ENCODE results near the gene RAD51D.
"Not testable (repeated sequence)": the region's sequence is repeated elsewhere in the genome, so short reads cannot be mapped to it uniquely, and the experiment has no call there.

Gene RAD51D

DNA sequence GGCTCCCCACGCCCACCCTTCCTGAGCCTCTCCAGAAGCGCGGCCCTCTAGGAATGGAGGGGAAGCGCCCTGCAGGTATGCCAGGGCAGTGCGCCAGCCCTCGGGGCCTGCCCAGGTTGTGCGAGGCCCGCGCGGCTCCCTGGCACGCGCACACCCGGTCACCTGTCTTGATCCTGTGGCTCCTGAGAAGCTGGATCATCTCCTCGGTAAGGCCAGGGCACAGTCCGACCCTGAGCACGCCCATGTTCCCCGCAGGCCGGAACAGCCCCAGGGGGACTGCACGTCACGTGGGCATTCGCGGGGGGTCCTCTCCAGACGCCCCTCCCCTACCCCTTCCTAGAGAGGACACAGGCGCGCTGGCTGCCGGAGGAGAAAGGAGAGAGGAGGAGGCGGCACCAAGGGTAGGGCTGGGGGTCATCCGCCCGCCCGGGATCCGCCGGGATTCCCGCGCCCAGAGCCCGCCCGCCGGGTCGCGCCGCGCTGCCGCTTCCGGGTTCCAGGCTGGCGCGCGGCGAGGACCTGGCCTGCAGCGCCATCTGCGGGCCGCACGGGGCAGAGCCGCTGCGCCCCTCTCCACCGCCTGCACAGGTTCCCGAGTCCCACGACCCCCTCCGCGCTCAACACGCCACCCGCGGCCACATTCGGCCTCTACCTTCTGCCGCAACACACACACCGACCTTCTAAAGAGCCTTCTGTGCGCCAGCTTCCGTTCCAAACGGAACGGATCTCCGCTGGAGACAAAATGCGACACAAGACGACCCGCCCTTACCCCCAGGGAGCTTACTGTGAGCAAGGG lies at the start of gene RAD51D:
RAD51D (minus strand) TSS at position 491 of the 796 bp plus-strand sequence; CDS start at position 244, 247 bp downstream.
- DNase-seq (ENCODE audit: low read depth in 2 of 2), result peak; percentile 68 to 70

DNA sequence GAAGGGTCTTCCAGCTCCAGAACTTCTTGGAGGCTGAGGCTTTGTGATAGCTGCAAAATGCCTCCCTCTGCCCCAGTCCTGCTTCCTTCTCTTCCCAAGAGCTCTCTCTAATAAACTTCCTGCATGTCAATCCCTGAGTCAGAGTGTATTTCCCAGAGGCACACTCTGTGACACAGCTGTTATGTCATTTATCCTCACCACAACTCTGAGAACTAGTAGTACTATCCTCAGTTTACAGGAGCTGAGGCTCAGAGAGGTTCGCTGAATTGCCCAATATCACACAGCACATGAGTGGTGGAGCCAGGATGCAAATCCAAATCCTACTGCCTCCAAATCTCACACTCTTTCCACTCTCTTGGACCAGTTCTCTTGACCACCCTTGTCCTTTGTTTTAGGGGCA lies 48.0 kb upstream of the RAD51D start:
- no peak for DNase-seq (ENCODE audit: low read depth in 2 of 2)

DNA sequence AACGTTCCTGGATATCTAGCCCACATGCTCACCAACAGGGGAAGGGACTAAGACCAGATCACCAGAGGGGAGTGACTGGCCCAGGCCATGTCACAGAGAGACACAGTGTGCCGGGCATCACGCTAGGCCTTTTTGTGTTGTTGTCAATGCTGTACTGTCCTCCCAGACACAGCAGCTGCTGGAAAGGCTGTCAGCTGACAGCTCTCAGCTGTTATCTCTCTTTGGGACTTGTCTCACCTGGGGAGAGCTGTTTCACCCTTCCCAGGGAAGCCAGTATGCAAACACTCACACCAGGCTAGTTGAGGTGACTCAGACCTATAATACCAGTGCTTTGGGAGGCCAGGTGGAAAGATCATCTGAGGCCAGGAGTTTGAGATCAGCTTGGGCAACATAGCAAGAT lies 47.4 kb upstream of the RAD51D start:
- no peak for DNase-seq (ENCODE audit: low read depth in 2 of 2)

DNA sequence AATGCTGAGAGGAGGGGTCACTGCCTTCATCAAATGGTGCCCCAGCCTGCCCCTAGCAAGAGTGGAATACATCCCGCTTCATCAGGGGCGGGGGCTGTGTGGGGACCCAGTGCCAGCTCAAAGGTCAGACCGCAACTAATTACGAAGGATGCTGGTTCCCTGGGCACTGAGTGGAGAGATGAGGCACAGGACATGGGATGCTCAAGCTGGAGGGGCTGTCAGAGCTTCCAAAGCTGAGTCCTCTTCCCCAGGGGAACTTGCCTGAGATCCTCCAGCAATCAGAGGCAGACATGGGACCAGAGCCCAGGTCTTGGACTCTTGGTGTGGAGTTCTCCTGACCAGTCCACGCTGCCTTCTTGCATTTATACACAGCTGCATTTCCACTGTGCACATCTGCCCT lies 46.9 kb upstream of the RAD51D start:
- no peak for DNase-seq (ENCODE audit: low read depth in 2 of 2)

DNA sequence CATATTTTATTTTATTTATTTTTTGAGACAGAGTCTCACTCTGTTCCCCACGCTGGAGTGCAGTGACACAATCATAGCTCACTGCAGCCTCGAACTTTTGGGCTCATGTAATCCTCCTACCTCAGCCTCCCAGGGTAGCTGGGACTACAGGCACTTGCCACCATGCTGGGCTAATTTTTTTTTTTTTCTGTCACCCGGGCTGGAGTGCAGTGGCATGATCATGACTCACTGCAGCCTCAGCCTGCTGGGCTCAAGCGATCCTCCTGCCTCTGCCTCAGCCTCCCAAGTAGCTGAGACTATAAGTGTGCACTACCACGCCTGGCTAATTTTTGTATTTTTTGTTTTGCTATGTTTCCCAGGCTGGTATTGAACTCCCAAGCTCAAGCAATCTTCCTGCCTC lies 45.1 kb upstream of the RAD51D start:
- DNase-seq (ENCODE audit: low read depth in 2 of 2), result no peak

DNA sequence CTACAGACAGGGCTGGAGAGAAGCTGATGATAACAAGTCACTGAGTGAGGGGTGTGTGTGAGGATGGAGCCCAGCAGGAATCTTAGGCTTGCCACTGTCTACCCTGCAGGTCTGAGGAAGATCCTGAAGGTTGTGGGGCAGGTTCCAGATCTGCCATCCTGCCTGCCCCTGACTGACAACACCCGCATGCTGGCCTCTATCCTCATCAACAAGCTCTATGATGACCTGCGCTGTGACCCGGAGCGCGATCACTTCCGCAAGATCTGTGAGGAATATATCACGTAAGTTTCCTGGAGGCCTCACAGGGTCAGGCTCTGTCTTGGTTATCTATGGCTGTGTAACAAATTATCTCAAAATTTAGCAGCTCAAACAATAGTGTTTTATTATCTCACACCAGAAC lies 44.2 kb upstream of the RAD51D start:
- DNase-seq (ENCODE audit: low read depth in 2 of 2), result no peak

DNA sequence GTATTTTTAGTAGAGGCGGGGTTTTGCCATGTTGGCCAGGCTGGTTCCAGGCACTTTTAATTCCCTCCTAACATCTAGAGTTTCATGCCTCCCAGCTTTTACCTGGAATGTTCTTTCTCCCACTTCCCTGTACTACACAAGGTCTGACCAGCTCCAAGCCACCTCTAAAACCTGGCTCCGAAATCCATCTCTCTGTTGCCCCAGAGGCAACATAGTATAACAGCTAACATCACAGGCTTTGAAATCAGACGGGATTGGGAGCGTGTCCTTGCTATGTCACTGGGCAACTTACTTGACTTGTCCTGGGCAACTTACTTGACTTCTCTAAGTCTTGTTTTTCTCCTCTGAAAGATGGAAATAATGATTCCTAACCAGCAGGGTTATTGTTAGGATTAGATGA lies 43.1 kb upstream of the RAD51D start:
- no peak for DNase-seq (ENCODE audit: low read depth in 2 of 2)

DNA sequence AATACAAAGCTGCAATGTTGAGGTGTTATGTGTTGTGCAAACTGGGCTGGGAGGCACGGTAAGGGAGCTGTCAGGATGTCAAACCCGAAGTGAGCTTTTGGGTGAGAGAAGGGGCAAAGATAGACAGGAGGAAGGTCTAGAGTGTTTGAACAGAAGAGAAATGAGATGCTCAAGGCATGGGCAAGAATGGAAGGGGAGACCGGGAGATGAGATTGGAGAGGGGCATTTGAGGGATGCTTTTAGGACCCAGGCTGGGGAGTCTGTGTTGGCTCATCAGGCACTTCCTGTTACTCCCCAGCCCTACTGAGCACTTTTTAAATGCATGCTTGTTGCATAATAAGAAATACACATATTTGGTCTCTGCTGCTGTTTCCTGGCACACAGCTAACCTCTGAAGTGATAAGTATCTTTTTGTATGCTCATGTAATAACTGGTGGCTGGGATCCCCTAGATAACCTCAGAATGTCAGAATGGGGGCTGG lies 41.7 kb upstream of the RAD51D start:
- no peak for DNase-seq (ENCODE audit: low read depth in 2 of 2)

DNA sequence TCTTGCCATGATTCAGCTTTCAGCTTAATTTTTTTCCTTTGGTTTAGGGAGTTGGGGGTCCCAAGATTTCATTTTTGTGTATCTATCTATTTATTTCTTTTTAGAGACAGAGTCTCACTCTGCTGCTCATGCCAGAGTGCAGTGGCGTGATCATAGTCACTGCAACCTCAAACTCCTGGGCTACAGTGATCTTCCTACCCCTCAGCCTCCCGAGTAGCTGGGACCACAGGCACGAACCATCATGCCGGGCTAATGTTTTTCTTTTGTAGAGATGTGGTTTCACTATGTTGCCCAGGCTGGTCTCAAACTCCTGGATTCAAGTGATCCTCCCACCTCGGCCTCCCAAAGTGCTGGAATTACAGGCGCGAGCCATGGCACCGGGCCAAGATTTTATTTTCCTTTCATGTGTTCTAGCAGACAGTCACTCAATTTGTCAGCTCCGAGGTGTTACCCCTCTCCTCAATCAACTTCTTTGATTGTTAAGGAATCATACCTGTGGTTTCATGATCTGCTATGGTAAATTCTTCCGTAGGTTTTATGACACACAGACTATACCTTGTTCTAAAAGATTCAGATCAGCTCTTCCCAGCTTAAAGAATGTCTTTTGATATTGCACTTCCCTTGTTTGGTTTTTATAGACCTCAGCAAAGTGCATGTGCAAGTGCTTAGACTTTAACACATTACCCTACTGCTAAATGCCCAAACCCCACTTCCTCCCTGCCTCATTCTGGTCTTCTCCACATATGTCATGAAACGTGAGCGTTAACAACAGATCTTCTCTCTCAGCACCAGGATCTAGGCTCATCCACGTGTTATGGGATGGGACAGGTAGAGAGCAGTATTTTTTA lies 40.9 kb upstream of the RAD51D start:
- no peak for DNase-seq (ENCODE audit: low read depth in 2 of 2)

DNA sequence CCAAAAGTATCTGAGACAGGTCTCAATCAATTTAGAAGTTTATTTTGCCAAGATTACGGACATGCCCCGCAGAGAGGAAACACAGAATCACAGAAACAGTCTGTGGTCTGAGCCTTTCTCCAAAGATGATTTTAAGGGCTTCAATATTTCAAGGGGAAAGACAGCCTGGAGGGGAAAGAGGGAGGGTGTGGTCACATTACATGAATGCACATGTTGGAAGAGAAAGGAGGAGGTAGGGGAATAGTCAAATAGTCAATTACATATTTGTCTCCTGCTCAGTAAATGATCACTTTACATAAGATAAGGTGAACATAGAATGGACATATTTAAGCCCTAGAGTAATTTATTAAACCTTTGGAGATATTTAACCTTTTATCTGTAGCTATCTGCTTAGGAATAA lies 40.3 kb upstream of the RAD51D start:
- no peak for DNase-seq (ENCODE audit: low read depth in 2 of 2)

DNA sequence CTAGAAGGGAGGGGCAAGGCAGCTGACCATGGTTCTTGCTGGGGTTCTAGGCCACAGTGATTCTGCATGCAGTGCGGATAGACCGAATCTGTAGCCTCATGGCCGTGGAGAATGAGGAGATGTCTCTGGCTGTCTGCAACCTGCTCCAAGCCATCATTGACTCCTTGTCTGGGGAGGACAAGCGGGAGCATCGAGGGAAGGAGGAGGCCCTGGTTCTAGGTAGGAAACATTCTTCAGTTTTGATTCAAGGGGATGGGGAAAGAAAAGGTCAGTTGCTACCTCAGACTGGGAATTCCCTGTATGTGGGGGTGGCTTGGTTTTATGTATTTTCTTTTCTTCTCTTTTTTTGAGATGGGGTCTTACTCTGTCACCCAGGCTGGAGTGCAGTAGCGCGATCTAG lies 35.6 kb upstream of the RAD51D start:
- no peak for DNase-seq (ENCODE audit: low read depth in 2 of 2)

DNA sequence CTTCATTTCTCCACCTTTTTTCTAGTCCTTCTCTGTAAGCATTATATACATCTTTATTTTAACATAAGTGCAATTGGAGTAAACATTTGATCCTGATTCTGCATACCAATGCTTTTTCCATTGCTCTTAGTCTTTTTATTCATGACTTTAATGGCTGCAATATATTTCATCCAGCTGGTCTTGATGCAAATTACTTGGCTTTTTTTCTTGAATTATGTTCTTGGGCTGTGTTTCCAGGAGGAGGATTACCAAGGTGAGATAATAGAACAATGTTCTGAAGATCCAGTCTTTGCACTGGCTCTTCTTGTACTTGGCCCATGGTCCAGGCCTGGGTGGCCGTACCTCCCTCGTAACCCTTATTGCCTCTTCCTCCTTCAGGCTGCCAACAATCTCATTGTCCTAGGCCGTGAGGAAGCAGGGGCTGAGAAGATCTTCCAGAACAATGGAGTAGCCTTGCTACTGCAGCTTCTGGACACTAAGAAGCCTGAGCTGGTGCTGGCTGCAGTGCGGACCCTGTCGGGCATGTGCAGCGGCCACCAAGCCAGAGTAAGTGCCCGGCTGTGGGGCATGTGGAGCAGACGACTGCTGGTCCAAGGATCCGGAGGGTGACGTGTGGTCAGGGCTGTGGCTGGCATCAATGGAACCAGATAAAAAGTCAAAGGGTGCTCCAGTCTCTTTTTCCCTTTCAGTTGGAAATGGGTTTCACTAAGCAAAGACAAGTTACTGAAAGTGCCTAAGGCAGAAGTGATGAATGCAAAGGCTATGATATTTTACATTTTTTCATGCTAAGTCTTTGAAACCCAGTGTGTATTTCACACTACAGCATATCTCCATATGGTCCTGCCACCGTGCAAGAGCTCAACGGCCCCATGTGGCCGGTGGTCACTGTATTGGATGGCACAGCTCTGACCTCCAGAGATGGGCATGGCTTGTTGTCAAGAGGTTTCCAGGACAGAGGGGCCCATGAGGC lies 34.8 kb upstream of the RAD51D start:
- no peak for DNase-seq (ENCODE audit: low read depth in 2 of 2)

DNA sequence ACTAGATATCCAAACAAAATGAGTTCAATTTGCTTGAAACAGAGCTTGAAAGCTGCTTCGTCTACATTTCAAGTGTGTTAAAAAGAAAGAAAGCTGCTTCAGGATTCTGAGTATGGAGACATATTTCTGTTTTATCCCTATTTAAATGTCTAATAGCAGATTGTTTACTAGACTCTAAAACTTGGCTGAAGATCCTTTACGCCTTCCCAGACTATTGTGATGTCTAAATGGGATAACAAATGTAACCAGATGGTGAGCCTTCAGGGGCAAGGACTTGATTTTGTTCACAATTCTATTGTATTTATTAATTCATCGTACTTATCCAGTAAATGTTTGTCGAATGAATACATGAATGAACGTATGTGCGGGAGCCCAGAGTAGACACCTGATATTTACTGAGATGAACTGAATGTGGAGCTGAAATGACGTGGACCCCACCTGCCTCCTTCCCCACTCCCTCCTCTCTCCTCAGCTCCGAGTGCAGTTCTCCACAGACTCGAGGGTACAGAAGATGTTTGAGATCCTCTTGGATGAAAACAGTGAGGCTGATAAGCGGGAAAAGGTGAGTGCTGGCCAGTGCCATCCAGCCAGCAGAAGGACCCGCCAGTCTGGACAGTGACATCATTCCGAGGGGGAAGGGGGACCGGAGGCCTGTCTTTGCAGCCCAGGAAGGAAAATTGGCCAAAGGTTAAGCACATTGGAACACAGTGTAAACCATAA lies 32.9 kb upstream of the RAD51D start:
- DNase-seq (ENCODE audit: low read depth in 2 of 2), result no peak

DNA sequence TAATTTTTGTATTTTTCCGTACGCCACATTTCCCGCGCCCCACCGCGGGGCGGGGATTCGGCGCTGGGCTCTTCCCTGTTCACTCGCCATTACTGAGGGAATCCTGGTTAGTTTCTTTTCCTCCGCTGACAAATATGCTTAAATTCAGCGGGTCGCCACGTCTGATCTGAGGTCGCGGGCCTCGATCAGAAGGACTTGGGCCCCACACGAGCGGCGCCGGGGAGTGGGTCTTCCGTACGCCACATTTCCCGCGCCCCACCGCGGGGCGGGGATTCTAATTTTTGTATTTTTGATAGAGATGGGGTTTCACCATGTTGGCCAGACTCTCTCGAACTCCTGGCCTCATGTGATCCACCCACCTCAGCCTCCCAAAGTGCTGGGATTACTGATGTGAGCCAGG lies 31.4 kb upstream of the RAD51D start:
- not testable (repeated sequence) for DNase-seq (ENCODE audit: low read depth in 2 of 2)

DNA sequence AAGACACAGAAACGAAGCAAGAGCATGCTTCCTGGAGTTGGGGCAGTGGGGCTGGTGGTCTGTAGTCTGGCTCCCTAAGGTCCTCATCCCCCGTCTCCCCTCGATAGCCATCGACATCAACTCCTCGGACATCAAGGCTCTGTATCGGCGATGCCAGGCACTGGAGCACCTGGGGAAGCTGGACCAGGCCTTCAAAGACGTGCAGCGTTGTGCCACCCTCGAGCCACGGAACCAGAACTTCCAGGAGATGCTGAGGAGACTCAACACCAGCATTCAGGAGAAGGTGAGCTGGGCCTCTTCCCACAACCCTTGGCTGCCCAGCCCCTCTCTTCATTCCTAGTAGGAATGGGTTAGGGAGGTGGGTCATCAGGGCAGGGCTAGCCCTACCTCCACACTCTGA lies 30.3 kb upstream of the RAD51D start:
- no peak for DNase-seq (ENCODE audit: low read depth in 2 of 2)

DNA sequence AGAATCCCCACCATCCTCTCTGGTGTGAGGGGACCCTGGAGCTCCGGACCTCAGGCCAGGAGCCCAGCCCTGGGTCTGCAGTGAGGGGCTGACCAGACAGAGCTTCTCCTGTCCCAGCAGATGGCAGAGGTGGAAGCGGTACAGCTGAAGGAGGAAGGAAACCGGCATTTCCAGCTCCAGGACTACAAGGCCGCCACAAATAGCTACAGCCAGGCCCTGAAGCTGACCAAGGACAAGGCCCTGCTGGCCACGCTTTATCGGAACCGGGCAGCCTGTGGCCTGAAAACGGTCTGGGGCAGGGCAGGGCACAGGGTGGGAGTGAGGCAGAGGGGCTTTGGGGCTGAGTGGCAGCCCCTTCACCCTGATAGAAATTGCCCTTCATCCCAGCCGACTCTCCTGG lies 28.5 kb upstream of the RAD51D start:
- no peak for DNase-seq (ENCODE audit: low read depth in 2 of 2)

DNA sequence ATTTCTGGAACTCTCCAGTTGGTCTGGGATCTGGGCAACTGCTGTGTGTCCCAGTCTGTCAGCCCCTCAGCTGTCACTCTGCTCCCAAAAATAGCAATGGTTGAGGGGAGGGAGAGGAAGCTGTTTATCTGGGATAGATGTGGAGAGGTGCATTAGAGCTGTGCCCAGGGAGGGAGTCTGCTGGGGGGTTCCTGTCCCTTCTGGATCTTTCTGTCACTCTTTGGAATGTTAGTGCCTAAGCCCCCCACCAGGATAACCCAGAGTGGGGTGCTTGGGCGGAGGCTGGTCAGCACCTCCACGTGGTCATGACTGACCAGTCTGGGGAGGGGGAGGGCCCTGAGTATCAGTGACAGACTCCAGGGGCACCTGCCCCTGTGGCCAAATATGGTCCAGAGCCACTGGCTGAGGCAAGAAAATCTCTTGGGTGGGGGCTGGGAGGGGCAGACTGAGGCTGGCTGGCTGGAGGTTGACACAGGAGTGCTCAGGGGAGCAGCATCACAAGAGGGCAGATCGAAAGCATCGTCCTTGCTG lies 27.8 kb upstream of the RAD51D start, which contains the start of gene UNC45B:
UNC45B (plus strand) TSS at position 443 of the 531 bp plus-strand sequence. CDS start 447 bp downstream, outside the sequence.
- DNase-seq (ENCODE audit: low read depth in 2 of 2), result no peak

DNA sequence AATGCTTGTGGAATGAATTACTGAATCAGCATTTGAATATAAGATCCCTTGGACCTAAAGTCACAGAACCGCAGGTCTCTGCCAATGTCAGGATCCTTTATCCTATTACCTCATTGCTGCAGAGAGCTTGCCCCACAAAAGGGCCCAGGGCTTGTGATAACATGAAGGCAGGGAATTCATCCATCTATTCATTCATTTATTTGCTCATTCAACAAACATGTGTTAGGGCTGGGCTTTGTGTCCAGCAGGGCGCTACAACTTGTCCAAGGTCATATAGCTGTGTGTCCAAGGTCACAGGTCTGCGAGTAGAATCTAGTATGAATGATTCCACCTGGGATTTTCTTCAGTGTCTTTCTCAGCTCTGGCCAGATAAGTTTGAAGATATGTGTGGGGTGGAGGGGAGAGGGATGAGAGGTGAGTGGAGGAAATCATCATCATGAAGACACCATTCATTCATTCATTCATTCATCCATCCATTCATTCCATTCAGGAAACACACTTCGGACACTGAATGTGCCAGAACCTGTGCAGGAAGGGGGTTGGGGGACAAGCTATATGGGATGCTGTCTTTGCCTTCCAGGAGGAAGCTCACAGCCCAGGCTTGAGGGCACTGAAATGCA lies 26.7 kb upstream of the RAD51D start:
- DNase-seq (ENCODE audit: low read depth in 2 of 2), result no peak

DNA sequence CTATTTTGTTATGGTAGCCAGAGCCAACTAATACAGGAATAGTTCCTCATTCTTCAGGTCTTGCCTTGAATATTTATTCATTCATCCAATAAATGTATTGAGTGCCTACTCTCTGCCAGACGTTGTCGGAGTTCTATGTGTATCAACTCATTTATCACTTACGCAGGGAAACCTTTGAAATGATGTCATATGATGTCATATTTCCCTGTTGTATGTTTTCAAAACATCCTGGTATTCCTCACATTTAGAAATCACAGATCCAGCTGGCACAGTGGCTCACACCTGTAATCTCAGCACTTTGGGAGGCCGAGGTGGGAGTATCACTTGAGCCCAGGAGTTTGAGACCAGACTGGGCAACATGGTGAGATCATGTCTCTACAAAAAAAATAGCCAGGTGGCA lies 25.2 kb upstream of the RAD51D start:
- DNase-seq (ENCODE audit: low read depth in 2 of 2), result no peak

DNA sequence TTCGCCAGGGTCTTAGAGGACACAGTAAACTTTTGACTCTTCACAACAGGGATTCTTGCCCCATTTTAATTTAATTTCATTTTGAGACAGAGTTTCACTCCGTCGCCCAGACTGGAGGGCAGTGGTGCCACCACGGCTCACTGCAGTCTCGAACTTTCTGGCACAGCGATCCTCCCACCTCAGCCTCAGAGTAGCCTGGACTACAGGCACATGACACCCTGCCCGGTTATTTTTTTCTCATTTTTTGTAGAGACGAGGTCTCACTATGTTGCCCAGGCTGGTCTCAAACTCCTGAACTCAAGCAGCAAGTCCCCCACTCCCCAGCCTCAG lies 22.8 kb upstream of the RAD51D start:
- DNase-seq (ENCODE audit: low read depth in 2 of 2), result no peak
